Cardiac septum (tissue), 1 donor: Measurements from ENCODE around the gene ARHGAP29. TPM values are rescaled to one million over a fixed set of nuclear protein-coding genes. Genes with fewer than 3 reads are reported as not detected.

ENCODE experiments used
- DNase-seq: peaks from one replicate; pipeline ENCODE4 v3.0.0-alpha.2; 2020; ENCODE audit warnings: low spot score
- intact Hi-C: fragments of 100-400 bp; cut with DNase I; formaldehyde crosslinking; loops from one replicate; pipeline ENCODE4 v1.14.0; 2022
- long read RNA-seq: library from polyadenylated mRNA; unstranded; transcript quantifications from one replicate; pipeline ENCODE4 v2.0.0, GENCODE V29; 2021
- total RNA-seq: library from RNA; stranded (reverse); fragmentation: NEBNext Ultra II Directional; extraction: Animal tissue kit (Norgen Biotek cat#: 25700); gene quantifications from one replicate; pipeline ENCODE4 v1.2.1, GENCODE V29; 2021
- donor health status: DM: no; HTN: no; CAD: no.

The ARHGAP29 gene
- total RNA-seq, result 25.5 TPM
- long read RNA-seq, full-length matches to known transcripts, result 12 of 48 reads
- long read RNA-seq, partial matches to known transcripts, result 25 of 48 reads
- long read RNA-seq, other reads (novel, unspliced or antisense), result 11 of 48 reads

DNA sequence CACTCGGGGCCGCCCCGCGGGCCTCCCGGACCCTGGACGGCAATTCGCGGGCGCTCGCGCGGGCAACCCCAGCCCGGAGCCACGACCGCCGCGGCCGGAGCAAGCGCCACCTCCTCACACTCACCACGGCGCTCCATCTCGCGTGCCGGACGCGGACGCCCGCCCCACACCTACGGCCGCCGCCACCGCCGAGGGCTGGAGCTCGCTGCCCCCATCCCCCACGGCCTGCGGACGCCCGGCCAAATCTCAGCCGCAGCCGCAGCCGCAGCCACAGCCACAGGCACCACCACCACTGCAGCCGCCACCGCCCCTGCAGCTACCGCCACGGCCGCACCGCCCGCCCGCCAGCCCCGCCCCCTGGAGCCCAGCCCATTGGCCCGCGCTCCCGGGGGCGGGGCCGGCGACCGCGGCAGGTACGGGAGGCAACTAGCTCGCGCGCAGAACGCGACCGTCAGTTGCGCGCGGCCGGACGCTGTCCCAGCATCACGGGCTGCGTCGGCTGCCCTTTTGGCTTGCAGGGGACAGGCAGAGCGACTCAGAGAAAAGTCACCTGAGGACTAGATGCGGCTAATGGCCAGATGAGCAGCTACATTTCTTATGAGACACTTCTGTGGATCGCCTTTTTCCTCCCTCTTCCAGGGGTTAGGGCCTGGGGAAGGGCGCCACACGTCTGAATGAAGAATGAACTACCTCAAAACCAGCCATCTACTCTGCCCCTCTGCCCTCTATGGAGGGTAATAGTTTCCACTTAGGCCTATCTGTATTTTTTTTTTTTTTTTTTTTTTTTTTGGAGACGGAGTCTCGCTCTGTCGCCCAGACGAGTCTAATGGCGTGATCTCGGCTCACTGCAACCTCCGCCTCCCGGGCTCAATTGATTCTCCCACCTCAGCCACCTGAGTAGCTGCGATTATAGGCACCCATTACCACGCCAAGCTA lies at the start of gene ARHGAP29:
Gene ARHGAP29 (minus strand): TSS at position 294 of the 936 bp plus-strand sequence. CDS start 5,973 bp downstream, outside the sequence.
- intact Hi-C loops, result loop anchor here (2.0 to 5.0 kb wide), 5 partner anchors 55 to 190 kb away; partner anchors contain the start of gene ABCD3
- peak; percentile 95 for DNase-seq

- intact Hi-C loops, result no loop called here
- DNase-seq, result no peak
Observed at GRCh38 chr1:94286864-94287437, 49.6 kb upstream of the ARHGAP29 start.

DNA sequence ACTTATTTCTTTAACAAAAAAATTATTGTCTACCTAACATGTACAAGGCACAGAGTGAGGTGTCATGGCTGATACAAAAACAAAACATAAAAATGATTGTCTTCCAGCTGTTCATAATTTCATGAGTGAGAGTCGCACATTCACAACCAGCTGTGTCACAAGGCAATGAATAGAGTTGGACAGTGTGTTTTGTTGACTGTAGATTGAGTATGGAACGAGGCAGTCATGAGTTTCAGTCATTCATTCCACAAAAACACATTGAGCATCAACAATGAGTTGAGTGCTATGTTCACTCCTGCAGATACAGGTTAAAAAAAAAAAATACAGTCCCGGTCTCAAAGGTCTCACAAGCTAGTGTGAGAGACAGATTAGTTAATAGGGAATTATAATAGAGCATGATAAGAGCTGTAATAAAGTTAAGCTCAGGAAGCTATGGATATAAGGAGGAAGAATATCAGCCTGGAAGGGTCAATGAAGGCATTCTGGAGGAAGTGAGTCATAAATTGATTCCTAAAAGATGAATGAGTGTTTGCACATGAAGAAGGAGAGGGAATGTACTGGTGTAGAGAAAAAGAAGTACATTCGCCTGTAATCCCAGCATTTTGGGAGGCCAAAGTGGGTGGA lies 47.8 kb upstream of the ARHGAP29 start:
- DNase-seq, result no peak
- intact Hi-C loops, result no loop called here

GRCh38 chr1:94284476-94284875 lies 47.1 kb upstream of the ARHGAP29 start:
- DNase-seq, result no peak
- intact Hi-C loops, result no loop called here

- no peak for DNase-seq
- intact Hi-C loops, result no loop called here
Observed at GRCh38 chr1:94283462-94283861, 46.1 kb upstream of the ARHGAP29 start.

DNA sequence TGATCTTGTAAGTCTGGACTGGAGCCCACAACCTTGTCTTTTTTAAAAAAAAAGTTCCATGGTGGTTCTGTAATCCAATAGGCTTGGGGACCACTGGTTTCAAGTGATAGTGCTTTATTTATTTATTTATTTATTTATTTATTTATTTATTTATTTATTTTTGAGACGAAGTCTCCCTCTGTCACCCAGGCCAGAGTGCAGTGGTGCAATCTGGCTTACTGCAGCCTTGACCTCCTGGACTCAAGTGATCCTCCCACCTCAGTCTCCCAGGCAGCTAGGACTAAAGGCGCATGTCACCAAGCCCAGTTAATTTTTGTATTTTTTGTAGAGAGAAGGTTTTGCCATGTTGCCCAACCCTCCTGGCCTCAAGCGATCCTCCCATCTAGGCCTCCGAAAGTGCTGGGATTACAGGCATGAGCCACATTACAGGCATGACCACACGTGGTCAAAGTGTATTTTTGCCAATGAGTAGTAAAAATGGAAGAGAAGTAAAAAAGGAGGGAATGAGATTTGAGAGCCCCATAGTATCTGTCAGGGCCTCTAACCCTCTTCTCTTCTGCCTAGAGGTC lies 44.8 kb upstream of the ARHGAP29 start:
- intact Hi-C loops, result no loop called here
- no peak for DNase-seq

- intact Hi-C loops, result no loop called here
- DNase-seq, result no peak
Observed at GRCh38 chr1:94281361-94282142, 44.2 kb upstream of the ARHGAP29 start.

- no peak for DNase-seq
- intact Hi-C loops, result no loop called here
Observed at GRCh38 chr1:94280541-94280940, 43.2 kb upstream of the ARHGAP29 start.

DNA sequence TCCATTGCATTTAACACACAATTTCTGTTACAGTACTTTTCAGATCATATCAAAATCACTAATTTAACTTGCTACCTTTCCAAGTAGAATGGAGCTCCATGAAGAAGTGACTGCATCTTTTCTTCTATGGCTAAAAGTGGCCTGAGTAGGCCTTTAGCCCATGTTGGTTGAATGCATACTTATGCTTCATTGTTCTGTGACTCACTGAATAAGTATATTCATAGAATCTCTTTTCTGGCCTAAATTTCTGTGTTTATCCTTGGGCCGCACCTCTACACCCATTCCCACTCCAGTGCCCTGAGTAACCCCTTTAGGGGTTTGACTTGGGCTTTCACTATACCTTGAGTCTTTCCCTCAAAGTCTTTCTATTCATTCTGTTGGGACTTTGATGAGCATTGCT lies 42.1 kb upstream of the ARHGAP29 start:
- intact Hi-C loops, result no loop called here
- DNase-seq, result no peak

DNA sequence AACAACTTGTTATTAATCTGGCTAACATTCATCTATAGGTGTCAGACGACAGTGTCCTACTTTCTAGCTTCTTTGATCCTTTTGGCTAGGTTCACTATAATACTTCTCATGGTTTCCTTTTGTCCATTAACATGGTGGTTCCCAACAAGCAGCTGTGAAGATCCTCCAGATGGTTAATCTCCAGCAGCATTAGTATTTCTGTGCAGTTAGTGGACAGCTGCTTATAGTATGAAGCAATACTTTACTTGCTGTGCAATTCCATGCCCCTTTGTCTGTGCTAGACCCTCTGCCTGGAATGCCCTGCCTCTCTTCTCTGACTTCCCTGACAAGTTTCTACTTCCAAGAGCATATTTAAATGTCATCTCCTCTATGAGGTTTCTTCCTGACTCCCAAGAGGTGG lies 41.7 kb upstream of the ARHGAP29 start:
- intact Hi-C loops, result no loop called here
- no peak for DNase-seq

GRCh38 chr1:94276988-94277434 lies 39.6 kb upstream of the ARHGAP29 start:
- intact Hi-C loops, result no loop called here
- no peak for DNase-seq

- no peak for DNase-seq
- intact Hi-C loops, result no loop called here
Observed at GRCh38 chr1:94275083-94275482, 37.7 kb upstream of the ARHGAP29 start.

DNA sequence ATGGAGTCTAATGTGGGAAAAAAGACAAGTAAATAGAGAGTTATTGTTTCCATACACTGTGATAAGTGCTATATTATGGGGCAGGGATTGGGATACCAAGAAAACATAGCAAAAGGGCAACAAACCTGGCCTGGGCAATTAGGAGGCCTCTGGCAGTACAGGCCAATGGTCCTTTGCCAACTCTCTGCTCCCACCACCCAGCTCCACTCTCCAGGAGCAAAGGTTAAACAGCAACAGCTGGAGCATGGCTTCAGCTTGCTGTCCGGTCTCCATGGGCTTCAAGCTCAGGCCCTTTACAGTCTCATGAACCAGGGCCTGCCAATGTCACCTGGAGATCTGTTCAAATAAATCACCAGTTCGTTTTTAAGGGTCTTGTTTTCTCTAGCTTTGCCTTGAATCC lies 37.2 kb upstream of the ARHGAP29 start:
- intact Hi-C loops, result no loop called here

DNA sequence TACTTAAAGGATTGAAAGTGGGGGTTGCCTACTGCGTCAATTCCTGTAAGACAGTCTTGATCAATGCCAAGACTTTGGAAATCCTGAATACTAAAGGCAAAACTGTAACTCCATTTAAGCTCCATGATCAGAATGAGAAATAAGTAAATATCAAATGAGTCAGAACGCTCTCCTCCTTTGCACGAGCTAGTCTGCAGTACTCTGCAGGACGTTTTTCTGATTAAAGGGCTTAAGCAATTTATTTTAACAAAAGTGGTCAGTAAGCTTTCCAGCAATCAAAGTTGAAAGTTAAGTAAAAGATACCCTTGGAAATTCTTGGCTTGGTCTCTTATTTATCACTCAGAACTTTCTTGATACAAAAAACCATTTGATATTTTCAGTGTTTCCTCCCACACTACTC lies 35.7 kb upstream of the ARHGAP29 start:
- intact Hi-C loops, result no loop called here
- no peak for DNase-seq

More for the DNA sequence above, 37.2 kb upstream of the ARHGAP29 start:
- DNase-seq, result no peak

DNA sequence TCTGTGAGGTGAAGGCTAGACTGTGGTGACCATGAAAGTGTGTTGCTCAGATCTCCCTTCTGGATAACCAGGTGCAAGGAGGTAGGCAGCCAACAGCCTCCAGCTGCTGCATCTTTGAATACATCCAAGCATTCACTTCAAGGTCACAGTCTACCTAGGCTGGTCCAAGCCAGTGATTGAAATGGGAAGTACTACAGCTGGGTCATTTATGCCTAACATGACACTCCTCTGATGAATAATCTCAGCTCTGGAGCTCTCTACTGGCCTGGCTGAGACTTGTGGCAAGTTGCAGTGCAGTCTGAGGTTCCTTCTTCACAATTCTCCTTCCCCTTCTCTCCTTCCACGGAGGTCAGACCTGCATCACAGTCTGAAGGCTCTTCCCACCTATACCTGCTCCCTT lies 35.0 kb upstream of the ARHGAP29 start:
- no peak for DNase-seq
- intact Hi-C loops, result no loop called here

- DNase-seq, result no peak
- intact Hi-C loops, result no loop called here
Observed at GRCh38 chr1:94271373-94271772, 34.0 kb upstream of the ARHGAP29 start.

GRCh38 chr1:94270801-94271203 lies 33.4 kb upstream of the ARHGAP29 start:
- DNase-seq, result no peak
- intact Hi-C loops, result no loop called here

DNA sequence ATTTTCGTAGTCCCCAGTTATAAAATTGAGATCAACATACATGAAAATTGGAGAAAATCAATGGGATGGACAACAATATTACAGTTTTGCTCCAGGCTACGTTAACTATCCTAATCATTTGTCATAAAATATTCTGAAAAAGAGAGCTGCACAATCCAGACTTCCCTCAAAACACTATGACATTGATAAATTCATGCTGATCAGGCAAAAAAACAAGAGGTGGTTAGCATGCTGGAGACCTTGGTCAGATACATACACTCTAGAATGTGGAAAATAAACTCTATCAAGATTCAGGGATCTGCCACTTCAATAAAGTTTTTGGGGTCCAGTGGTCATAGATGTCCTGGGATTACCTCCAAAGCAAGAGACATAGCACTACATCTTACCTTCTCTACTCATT lies 32.5 kb upstream of the ARHGAP29 start:
- intact Hi-C loops, result no loop called here
- no peak for DNase-seq

- DNase-seq, result no peak
- intact Hi-C loops, result no loop called here
Observed at GRCh38 chr1:94265906-94266305, 28.5 kb upstream of the ARHGAP29 start.
